Endothelial cell of umbilical vein (primary cell): Measurements from ENCODE around the gene ATXN7L1. TPM values are rescaled to one million over a fixed set of nuclear protein-coding genes. Genes with fewer than 3 reads are reported as not detected.

Experiments
- BruUV-seq: library from RNA; stranded (reverse); fragments of 400-500 nt; replicated peaks from 2 replicates; lab custom pipeline; 2021; lab: Mats Ljungman, UMichigan
- CTCF ChIA-PET: fragments of 300-600, 350-600 bp; sonication (Branson Sonifier 250); formaldehyde crosslinking; loops from one replicate; lab custom pipeline; 2021; ENCODE audit warnings: antibody characterized with exemption, inconsistent platforms; lab: Charles Lee
- POLR2A ChIA-PET: fragments of 300-600, 350-600 bp; sonication (Branson Sonifier 250); formaldehyde crosslinking; loops from one replicate; lab custom pipeline; 2021; ENCODE audit warnings: antibody characterized with exemption, inconsistent platforms; lab: Charles Lee
- DNase-seq: peaks from one replicate; pipeline ENCODE4 v3.0.0-alpha.2; 2011; ENCODE audit warnings: low read depth, low spot score
- FAIRE-seq: peaks from 2 replicates; lab custom pipeline; 2011; peaks lifted over from hg19 to GRCh38; lab: Jason Lieb, UNC
- H2AFZ ChIP-seq: 2 replicates; pipeline ENCODE4 v1.6.0; 2012; ENCODE audit warnings: low read depth, low read length, control low read depth, inconsistent platforms
- H3K27ac ChIP-seq: 2 replicates; pipeline ENCODE4 v1.5.1; 2011; ENCODE audit warnings: low read depth, mild to moderate bottlenecking, control low read depth, low read length, moderate library complexity; ENCODE audit not compliant: insufficient read depth
- H3K27me3 ChIP-seq, 2 experiments: 2 replicates each; pipeline versions ENCODE4 v1.6.0 to v1.6.1; 2011; ENCODE audit warnings: low read length in 2 of 2, mixed read lengths in 1 of 2; ENCODE audit not compliant: control insufficient read depth in 2 of 2, insufficient read depth in 2 of 2
- H3K36me3 ChIP-seq, 2 experiments: 2 replicates in 1 of 2; 3 replicates in 1 of 2; pipeline ENCODE4 v1.5.1; 2011; ENCODE audit warnings: low read length in 2 of 2, mild to moderate bottlenecking in 1 of 2, moderate library complexity in 1 of 2; ENCODE audit not compliant: control insufficient read depth in 2 of 2, insufficient read depth in 2 of 2; ENCODE audit errors: extremely low read depth in 1 of 2
- H3K4me1 ChIP-seq: 3 replicates; pipeline ENCODE4 v1.5.1; 2011; ENCODE audit warnings: mild to moderate bottlenecking, low read length; ENCODE audit not compliant: control insufficient read depth, insufficient read depth; ENCODE audit errors: extremely low read depth
- H3K4me2 ChIP-seq: 2 replicates; pipeline ENCODE4 v1.6.1; 2011; ENCODE audit warnings: low read length, control low read depth, mixed read lengths; ENCODE audit not compliant: insufficient read depth
- H3K4me3 ChIP-seq, 3 experiments: fragments of 200-600 bp in 1 of 3; sonication (generic), shearing (Covaris generic) in 1 of 3; replicated peaks in 1 of 3; 2 replicates each; pipeline ENCODE4 v1.5.1; 2011 to 2016; ENCODE audit warnings: control low read depth in 3 of 3, low read length in 3 of 3, mild to moderate bottlenecking in 2 of 3, inconsistent platforms in 1 of 3, low read depth in 1 of 3, moderate library complexity in 1 of 3; ENCODE audit not compliant: insufficient read depth in 1 of 3
- H3K79me2 ChIP-seq: 2 replicates; pipeline ENCODE4 v1.6.0; 2012; ENCODE audit warnings: low read length, inconsistent platforms; ENCODE audit not compliant: control insufficient read depth, insufficient read depth
- H3K9ac ChIP-seq: replicated peaks from 2 replicates; pipeline ENCODE3; 2011; ENCODE audit warnings: low read length, control low read depth; ENCODE audit not compliant: insufficient read depth; ENCODE audit errors: extremely low read depth
- H3K9me1 ChIP-seq: replicated peaks from 3 replicates; pipeline ENCODE4 v1.6.0; 2011; ENCODE audit warnings: mild to moderate bottlenecking, low read length; ENCODE audit not compliant: control insufficient read depth, insufficient read depth; ENCODE audit errors: extremely low read depth
- H3K9me3 ChIP-seq: replicated peaks from 2 replicates; pipeline ENCODE4 v1.5.1; 2012; ENCODE audit warnings: low read length, inconsistent platforms; ENCODE audit not compliant: control insufficient read depth, insufficient read depth
- H4K20me1 ChIP-seq: replicated peaks from 2 replicates; pipeline ENCODE3; 2011; ENCODE audit warnings: mild to moderate bottlenecking, low read length; ENCODE audit not compliant: control insufficient read depth, insufficient read depth; ENCODE audit errors: extremely low read depth
- CTCF ChIP-seq, 2 donors: IDR thresholded peaks; 1 replicate in 1 of 2; 2 replicates in 1 of 2; pipeline ENCODE4 v1.5.1; 2011; ENCODE audit warnings: low read length in 2 of 2, mild to moderate bottlenecking in 2 of 2, moderate library complexity in 2 of 2, control low read depth in 1 of 2, inconsistent platforms in 1 of 2, low read depth in 1 of 2; ENCODE audit not compliant: insufficient read depth in 1 of 2; ENCODE audit errors: extremely low read depth in 1 of 2
- EZH2 ChIP-seq: IDR thresholded peaks from 2 replicates; pipeline ENCODE4 v1.6.1; 2012; ENCODE audit warnings: borderline replicate concordance, low read depth, mild to moderate bottlenecking, moderate library complexity, low read length, inconsistent platforms; ENCODE audit not compliant: severe bottlenecking
- FOS ChIP-seq: IDR thresholded peaks from 2 replicates; pipeline ENCODE4 v1.6.1; 2011; ENCODE audit warnings: mild to moderate bottlenecking, low read length, moderate library complexity, borderline replicate concordance; ENCODE audit not compliant: insufficient read depth
- GATA2 ChIP-seq: IDR thresholded peaks from 2 replicates; pipeline ENCODE4 v1.7.0; 2011; ENCODE audit warnings: low read depth, mild to moderate bottlenecking, moderate library complexity, mixed read lengths, low read length; ENCODE audit not compliant: insufficient read length, insufficient read depth
- JUN ChIP-seq: IDR thresholded peaks from 2 replicates; pipeline ENCODE4 v1.6.1; 2011; ENCODE audit warnings: borderline replicate concordance, low read depth; ENCODE audit not compliant: insufficient read length, insufficient read depth
- MYC ChIP-seq: IDR thresholded peaks from one replicate; pipeline ENCODE4 v1.6.1; 2011; ENCODE audit warnings: mild to moderate bottlenecking, low read depth, low read length
- POLR2A ChIP-seq: IDR thresholded peaks from 2 replicates; pipeline ENCODE4 v1.6.1; 2012; ENCODE audit warnings: low read depth, mild to moderate bottlenecking, control low read depth, low read length
- POLR2AphosphoS5 ChIP-seq: IDR thresholded peaks from 2 replicates; pipeline ENCODE4 v1.6.1; 2012; ENCODE audit warnings: low read depth, mild to moderate bottlenecking, control low read depth, low read length, moderate library complexity; ENCODE audit not compliant: insufficient read depth
- dilution Hi-C: fragments of 300-500 bp; cut with MboI; formaldehyde crosslinking; loops from one replicate; pipeline ENCODE4 v1.15.0; 2019; ENCODE audit warnings: low sequenced_read_pairs; ENCODE audit not compliant: extremely low pct_ligation_motif_present
- intact Hi-C: fragments of 100-400 bp; cut with micrococcal nuclease; formaldehyde crosslinking; loops from one replicate; pipeline ENCODE4 v1.10.0; 2022
- polyA plus RNA-seq, 4 experiments: library from polyadenylated mRNA; depleted of rRNA in 3 of 4; stranded (reverse) in 3 of 4; unstranded in 1 of 4; fragments of >200 nt; gene quantifications; 2 replicates each; pipeline versions ENCODE4 v1.2.1 to v1.2.3, GENCODE V29; 2011 to 2012; ENCODE audit warnings: missing spikeins in 1 of 4
- total RNA-seq: library from RNA; stranded (reverse); gene quantifications from 2 replicates; pipeline ENCODE4 v1.2.3, GENCODE V29; 2021
- TF ChIP-seq, protein P1 (sequence below): IDR thresholded peaks from 2 replicates; pipeline ENCODE4 v1.6.1; 2011; ENCODE audit not compliant: insufficient read depth, insufficient read length

Gene ATXN7L1
- total and polyA plus RNA-seq, 2 donors (not counting 3 experiments of a cell fraction or from before 2014, with no cell fraction given) = 4.6 to 15.6 TPM

GRCh38 chr7:105621176-105621575 is 255.2 kb downstream of the ATXN7L1 start:
- H3K9ac ChIP-seq = no peak overlapping the region

More at GRCh38 chr7:105621176-105621575, 255.2 kb downstream of the ATXN7L1 start:
- Histone ChIP-seq H3K79me2 (no peaks in the 10 kb centered on the region), H3K4me1 (no peaks in the 10 kb centered on the region), H3K27me3 (no peaks in the 10 kb centered on the region), H3K9me1 (no peaks in the 10 kb centered on the region), H3K9me3 (no peaks in the 10 kb centered on the region), H4K20me1 (no peaks in the 10 kb centered on the region), H3K4me2 (no peak overlapping the region), H2AFZ (no peak overlapping the region), H3K36me3 (peaks cover 0 to 11% of the 10 kb centered on the region in 2 experiments), H3K4me3 (no peak overlapping the region), H3K27ac (no peak overlapping the region)
- CTCF ChIA-PET = no interaction called here
- POLR2A ChIA-PET = no interaction called here
- FAIRE-seq (no peak), DNase-seq (no peak)
- intact Hi-C loops = no loop called here
- dilution Hi-C loops = no loop called here
- BruUV-seq = no TSS peak
- no peak for TF ChIP-seq CTCF (IDR thresholded peaks at IDR 0.05; ENCODE audit: extremely low read depth in 1 of 2, insufficient read depth in 1 of 2, low read depth in 1 of 2, low read length in 2 of 2)
- no peak for TF ChIP-seq FOS
- TF ChIP-seq POLR2AphosphoS5 = no peak
- no peak for TF ChIP-seq POLR2A
- TF ChIP-seq GATA2 = no peak
- TF ChIP-seq MYC = no peak
- TF ChIP-seq, protein P1, sequence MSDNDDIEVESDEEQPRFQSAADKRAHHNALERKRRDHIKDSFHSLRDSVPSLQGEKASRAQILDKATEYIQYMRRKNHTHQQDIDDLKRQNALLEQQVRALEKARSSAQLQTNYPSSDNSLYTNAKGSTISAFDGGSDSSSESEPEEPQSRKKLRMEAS = no peak
- TF ChIP-seq JUN = no peak
- TF ChIP-seq EZH2 = no peak
